H9 (cell line): ENCODE data around the gene ABCG1. TPM values are rescaled to one million over a fixed set of nuclear protein-coding genes. Genes with fewer than 3 reads are reported as not detected.

Experiments
- DNase-seq: peaks from one replicate; pipeline ENCODE4 v3.0.0-alpha.2; 2017
- H2AFZ ChIP-seq: one replicate; pipeline ENCODE4 v1.6.1; 2013; ENCODE audit warnings: mild to moderate bottlenecking, low read length, control low read depth, moderate library complexity
- H2AK5ac ChIP-seq: 2 replicates; pipeline ENCODE4 v1.6.1; 2013; ENCODE audit warnings: low read length, control low read depth, mixed read lengths; ENCODE audit not compliant: insufficient read length
- H2BK120ac ChIP-seq: one replicate; pipeline ENCODE4 v1.6.1; 2013; ENCODE audit warnings: low read depth, mild to moderate bottlenecking, low read length, control low read depth, inconsistent platforms; ENCODE audit not compliant: poor library complexity, severe bottlenecking
- H2BK12ac ChIP-seq: 2 replicates; pipeline ENCODE4 v1.6.1; 2013; ENCODE audit warnings: low read length, control low read depth, mixed read lengths, low read depth; ENCODE audit not compliant: insufficient read length
- H2BK15ac ChIP-seq: 2 replicates; pipeline ENCODE4 v1.6.1; 2013; ENCODE audit warnings: low read depth, low read length, control low read depth
- H2BK20ac ChIP-seq: one replicate; pipeline ENCODE4 v1.6.1; 2013; ENCODE audit warnings: low read depth, mild to moderate bottlenecking, low read length, control low read depth, inconsistent platforms; ENCODE audit not compliant: poor library complexity, severe bottlenecking
- H2BK5ac ChIP-seq: 2 replicates; pipeline ENCODE4 v1.6.1; 2013; ENCODE audit warnings: low read length, control low read depth, mixed read lengths; ENCODE audit not compliant: insufficient read length
- H3K14ac ChIP-seq: 2 replicates; pipeline ENCODE4 v1.6.1; 2013; ENCODE audit warnings: low read length, control low read depth; ENCODE audit not compliant: insufficient read depth
- H3K18ac ChIP-seq: 2 replicates; pipeline ENCODE4 v1.6.1; 2013; ENCODE audit warnings: low read depth, mild to moderate bottlenecking, mixed read lengths, low read length, control low read depth; ENCODE audit not compliant: insufficient read length
- H3K23ac ChIP-seq: 2 replicates; pipeline ENCODE4 v1.6.1; 2013; ENCODE audit warnings: low read length, control low read depth, mixed read lengths, low read depth; ENCODE audit not compliant: insufficient read length
- H3K23me2 ChIP-seq: 2 replicates; pipeline ENCODE4 v1.6.1; 2013; ENCODE audit warnings: low read depth, mild to moderate bottlenecking, mixed read lengths, low read length, control low read depth; ENCODE audit not compliant: insufficient read length, poor library complexity, severe bottlenecking
- H3K27ac ChIP-seq: 2 replicates; pipeline ENCODE4 v1.5.1; 2013; ENCODE audit warnings: low read length, control low read depth, mixed read lengths, low read depth; ENCODE audit not compliant: insufficient read length
- H3K27me3 ChIP-seq: 2 replicates; pipeline ENCODE4 v1.6.1; 2013; ENCODE audit warnings: low read length, control low read depth, inconsistent platforms; ENCODE audit not compliant: insufficient read depth
- H3K4ac ChIP-seq: 2 replicates; pipeline ENCODE4 v1.6.1; 2013; ENCODE audit warnings: low read depth, mild to moderate bottlenecking, control low read depth, inconsistent platforms, low read length, moderate library complexity
- H3K4me1 ChIP-seq: 2 replicates; pipeline ENCODE4 v1.6.1; 2013; ENCODE audit warnings: low read length, control low read depth, inconsistent platforms; ENCODE audit not compliant: insufficient read depth
- H3K4me2 ChIP-seq: 2 replicates; pipeline ENCODE4 v1.6.1; 2013; ENCODE audit warnings: low read length, control low read depth, mixed read lengths; ENCODE audit not compliant: insufficient read length, insufficient read depth
- H3K56ac ChIP-seq: 2 replicates; pipeline ENCODE4 v1.6.1; 2013; ENCODE audit warnings: low read depth, mild to moderate bottlenecking, mixed read lengths, low read length, control low read depth; ENCODE audit not compliant: insufficient read length
- H3K79me1 ChIP-seq: 2 replicates; pipeline ENCODE4 v1.6.1; 2013; ENCODE audit warnings: low read depth, mild to moderate bottlenecking, moderate library complexity, low read length, control low read depth, inconsistent platforms; ENCODE audit not compliant: insufficient read depth, poor library complexity, severe bottlenecking
- H3K79me2 ChIP-seq: 2 replicates; pipeline ENCODE4 v1.6.1; 2013; ENCODE audit warnings: low read length, control low read depth, inconsistent platforms; ENCODE audit not compliant: insufficient read depth
- H3K9ac ChIP-seq: 2 replicates; pipeline ENCODE4 v1.6.1; 2013; ENCODE audit warnings: low read length, control low read depth, mixed read lengths; ENCODE audit not compliant: insufficient read length; ENCODE audit errors: extremely low read depth
- H3K9me3 ChIP-seq: one replicate; pipeline ENCODE4 v1.6.1; 2013; ENCODE audit warnings: low read depth, low read length, inconsistent platforms; ENCODE audit not compliant: control insufficient read depth
- H3T11ph ChIP-seq: one replicate; pipeline ENCODE4 v1.6.1; 2013; ENCODE audit warnings: mild to moderate bottlenecking, low read length, control low read depth, inconsistent platforms
- H4K20me1 ChIP-seq: one replicate; pipeline ENCODE4 v1.6.1; 2013; ENCODE audit not compliant: control insufficient read depth, insufficient read length, insufficient read depth
- H4K5ac ChIP-seq: 2 replicates; pipeline ENCODE4 v1.6.1; 2013; ENCODE audit warnings: low read depth, mild to moderate bottlenecking, mixed read lengths, low read length, control low read depth; ENCODE audit not compliant: insufficient read length
- H4K8ac ChIP-seq: replicated peaks from 2 replicates; pipeline ENCODE4 v1.6.1; 2013; ENCODE audit warnings: low read length, control low read depth, mixed read lengths, low read depth; ENCODE audit not compliant: insufficient read length
- H4K91ac ChIP-seq: 2 replicates; pipeline ENCODE4 v1.6.1; 2013; ENCODE audit warnings: low read depth, mild to moderate bottlenecking, moderate library complexity, mixed read lengths, low read length, control low read depth; ENCODE audit not compliant: insufficient read length
- H3K27ac Mint-ChIP-seq, 3 experiments: 2 replicates in 2 of 3; 3 replicates in 1 of 3; pipeline ENCODE4 v1.8.0; 2020 to 2021; ENCODE audit warnings: mixed read lengths in 3 of 3, mild to moderate bottlenecking in 1 of 3, moderate library complexity in 1 of 3
- H3K27me3 Mint-ChIP-seq: 2 replicates; pipeline ENCODE4 v1.8.0; 2021; ENCODE audit warnings: low read depth, mild to moderate bottlenecking, moderate library complexity, mixed read lengths
- H3K36me3 Mint-ChIP-seq, 3 experiments: 2 replicates in 2 of 3; 3 replicates in 1 of 3; pipeline ENCODE4 v1.8.0; 2020 to 2021; ENCODE audit warnings: low read depth in 3 of 3, mixed read lengths in 3 of 3; ENCODE audit not compliant: insufficient read depth in 1 of 3
- H3K4me1 Mint-ChIP-seq, 2 experiments: 2 replicates each; pipeline ENCODE4 v1.8.0; 2020; ENCODE audit warnings: mixed read lengths in 2 of 2
- H3K4me3 Mint-ChIP-seq, 2 experiments: 2 replicates in 1 of 2; 3 replicates in 1 of 2; pipeline ENCODE4 v1.8.0; 2020 to 2021; ENCODE audit warnings: mild to moderate bottlenecking in 2 of 2, mixed read lengths in 2 of 2, moderate library complexity in 1 of 2
- H3K9me3 Mint-ChIP-seq, 2 experiments: 2 replicates in 1 of 2; 3 replicates in 1 of 2; pipeline ENCODE4 v1.8.0; 2020; ENCODE audit warnings: mild to moderate bottlenecking in 2 of 2, mixed read lengths in 2 of 2, moderate library complexity in 1 of 2
- CTCF ChIP-seq: fragments of 200-600 bp; sonication (generic); conservative IDR thresholded peaks from 3 replicates; pipeline ENCODE4 v1.8.0; 2021; ENCODE audit warnings: antibody characterized with exemption, mild to moderate bottlenecking
- WGBS: extraction: QIAGEN DNeasy Blood & Tissue Kit; methylation state at CpG from one replicate; pipeline ENCODE4 v1.1.7; 2013; ENCODE audit warnings: missing lambda C conversion rate, low lambda C conversion rate, mixed read lengths; ENCODE audit not compliant: insufficient read length; ENCODE audit errors: extremely low coverage; 5-methylcytosine and 5-hydroxymethylcytosine counted together
- total RNA-seq: library from RNA; stranded (reverse); gene quantifications from 2 replicates; pipeline ENCODE4 v1.2.1, GENCODE V29; 2021

The ABCG1 gene
- total RNA-seq, 1 experiment from 2014 or later: 0.83 TPM

GRCh38 chr21:42290505-42290904 lies 71.6 kb downstream of the ABCG1 start:
- no peak overlapping the region for H3K27ac Mint-ChIP-seq
- no peak overlapping the region for H3K4me3 Mint-ChIP-seq
- H3K79me2 ChIP-seq: no peaks in the 10 kb centered on the region
- H3K4ac ChIP-seq: no peak overlapping the region
- WGBS: no CpG with 5 or more reads among the region's 3 CpGs
- H3K9me3 ChIP-seq: no peaks in the 10 kb centered on the region
- H3T11ph ChIP-seq: no peak overlapping the region
- H3K9ac ChIP-seq: no peak overlapping the region
- no peaks in the 10 kb centered on the region for H4K20me1 ChIP-seq
- no peaks in the 10 kb centered on the region for H3K27me3 ChIP-seq
- H2BK15ac ChIP-seq: no peak overlapping the region
- H2BK120ac ChIP-seq: no peak overlapping the region
- peaks cover 6 to 24% of the 10 kb centered on the region in 2 experiments; a peak in 3 of 4 replicates for H3K4me1 Mint-ChIP-seq
- no peak overlapping the region for H2AFZ ChIP-seq
- no peak overlapping the region for H3K14ac ChIP-seq
- no peak for DNase-seq
- H3K27ac ChIP-seq: no peak overlapping the region
- H3K9me3 Mint-ChIP-seq: peaks cover 6 to 10% of the 10 kb centered on the region in 2 experiments
- H3K56ac ChIP-seq: no peak overlapping the region
- H2BK12ac ChIP-seq: no peak overlapping the region
- no peak overlapping the region for H4K8ac ChIP-seq
- TF ChIP-seq CTCF: no peak
- no peak overlapping the region for H2AK5ac ChIP-seq
- no peak overlapping the region for H4K91ac ChIP-seq
- no peaks in the 10 kb centered on the region for H3K23me2 ChIP-seq
- H2BK20ac ChIP-seq: no peak overlapping the region
- no peak overlapping the region for H2BK5ac ChIP-seq
- peaks cover 12 to 13% (median 12%) of the 10 kb centered on the region in 3 experiments for H3K36me3 Mint-ChIP-seq
- no peak overlapping the region for H3K4me2 ChIP-seq
- H3K4me1 ChIP-seq: no peaks in the 10 kb centered on the region
- no peak overlapping the region for H3K18ac ChIP-seq
- H3K27me3 Mint-ChIP-seq: peaks cover 21% of the 10 kb centered on the region
- no peak overlapping the region for H3K23ac ChIP-seq
- H3K79me1 ChIP-seq: no peaks in the 10 kb centered on the region
- no peak overlapping the region for H4K5ac ChIP-seq
